Transverse colon (tissue), 4 donors: Measurements from ENCODE around the gene GNLY.

Source experiments
- CTCF ChIP-seq, 5 experiments: fragments of 200-600 bp in 3 of 5; fragments of 450-650 bp in 2 of 5; sonication (generic) in 3 of 5; IDR thresholded peaks; 1 replicate in 2 of 5; 2 replicates in 3 of 5; pipeline ENCODE4 v1.5.1; 2016 to 2017; ENCODE audit warnings: antibody characterized with exemption in 5 of 5, inconsistent platforms in 3 of 5, mild to moderate bottlenecking in 2 of 5, moderate library complexity in 1 of 5
- EP300 ChIP-seq: sonication (generic); formaldehyde crosslinking; IDR thresholded peaks from one replicate; pipeline ENCODE4 v1.6.1; 2017; ENCODE audit warnings: antibody characterized with exemption, low read depth
- POLR2A ChIP-seq: fragments of 450-650 bp; IDR thresholded peaks from one replicate; pipeline ENCODE4 v1.6.1; 2016; ENCODE audit warnings: antibody characterized with exemption, mild to moderate bottlenecking, moderate library complexity
- POLR2AphosphoS5 ChIP-seq, 3 donors: sonication (generic); formaldehyde crosslinking; IDR thresholded peaks; one replicate each; pipeline ENCODE4 v1.6.1; 2016; ENCODE audit warnings: antibody characterized with exemption in 3 of 3

- TF ChIP-seq CTCF (IDR thresholded peaks at IDR 0.05) (no peak), POLR2AphosphoS5 (IDR thresholded peaks at IDR 0.05) (no peak), POLR2A (no peak), EP300 (no peak)
Observed at GRCh38 chr2:85717308-85718008, 23.3 kb downstream of the GNLY start.
